ENCODE measurements around the gene IFI30. TPM values are rescaled to one million over a fixed set of nuclear protein-coding genes. Genes with fewer than 3 reads are reported as not detected.
A peak's percentile ranks its signal among the peaks of the same experiment; 100 is the strongest.

Gene IFI30
- total and polyA plus RNA-seq, 2 experiments from 2014 or later: 27.4 to 34.4 TPM

DNA sequence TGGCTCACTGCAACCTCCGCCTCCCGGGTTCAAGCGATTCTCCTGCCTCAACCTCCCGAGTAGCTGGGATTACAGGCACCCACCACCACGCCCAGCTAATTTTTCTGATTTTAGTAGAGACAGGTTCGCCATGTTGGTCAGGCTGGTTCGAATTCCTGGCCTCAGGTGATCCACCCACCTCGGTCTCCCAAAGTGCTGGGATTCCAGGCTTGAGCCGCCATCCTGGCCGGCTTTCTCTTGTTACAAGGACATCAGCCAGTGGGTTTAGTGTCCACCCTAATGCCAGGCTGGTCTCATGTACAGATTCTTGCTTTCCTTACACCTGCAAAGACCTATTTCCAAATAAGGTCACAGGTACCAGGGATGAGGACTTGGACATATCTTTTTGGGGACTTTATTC lies 13.8 kb upstream of the IFI30 start (continued):
- TF ChIP-seq, protein P1, sequence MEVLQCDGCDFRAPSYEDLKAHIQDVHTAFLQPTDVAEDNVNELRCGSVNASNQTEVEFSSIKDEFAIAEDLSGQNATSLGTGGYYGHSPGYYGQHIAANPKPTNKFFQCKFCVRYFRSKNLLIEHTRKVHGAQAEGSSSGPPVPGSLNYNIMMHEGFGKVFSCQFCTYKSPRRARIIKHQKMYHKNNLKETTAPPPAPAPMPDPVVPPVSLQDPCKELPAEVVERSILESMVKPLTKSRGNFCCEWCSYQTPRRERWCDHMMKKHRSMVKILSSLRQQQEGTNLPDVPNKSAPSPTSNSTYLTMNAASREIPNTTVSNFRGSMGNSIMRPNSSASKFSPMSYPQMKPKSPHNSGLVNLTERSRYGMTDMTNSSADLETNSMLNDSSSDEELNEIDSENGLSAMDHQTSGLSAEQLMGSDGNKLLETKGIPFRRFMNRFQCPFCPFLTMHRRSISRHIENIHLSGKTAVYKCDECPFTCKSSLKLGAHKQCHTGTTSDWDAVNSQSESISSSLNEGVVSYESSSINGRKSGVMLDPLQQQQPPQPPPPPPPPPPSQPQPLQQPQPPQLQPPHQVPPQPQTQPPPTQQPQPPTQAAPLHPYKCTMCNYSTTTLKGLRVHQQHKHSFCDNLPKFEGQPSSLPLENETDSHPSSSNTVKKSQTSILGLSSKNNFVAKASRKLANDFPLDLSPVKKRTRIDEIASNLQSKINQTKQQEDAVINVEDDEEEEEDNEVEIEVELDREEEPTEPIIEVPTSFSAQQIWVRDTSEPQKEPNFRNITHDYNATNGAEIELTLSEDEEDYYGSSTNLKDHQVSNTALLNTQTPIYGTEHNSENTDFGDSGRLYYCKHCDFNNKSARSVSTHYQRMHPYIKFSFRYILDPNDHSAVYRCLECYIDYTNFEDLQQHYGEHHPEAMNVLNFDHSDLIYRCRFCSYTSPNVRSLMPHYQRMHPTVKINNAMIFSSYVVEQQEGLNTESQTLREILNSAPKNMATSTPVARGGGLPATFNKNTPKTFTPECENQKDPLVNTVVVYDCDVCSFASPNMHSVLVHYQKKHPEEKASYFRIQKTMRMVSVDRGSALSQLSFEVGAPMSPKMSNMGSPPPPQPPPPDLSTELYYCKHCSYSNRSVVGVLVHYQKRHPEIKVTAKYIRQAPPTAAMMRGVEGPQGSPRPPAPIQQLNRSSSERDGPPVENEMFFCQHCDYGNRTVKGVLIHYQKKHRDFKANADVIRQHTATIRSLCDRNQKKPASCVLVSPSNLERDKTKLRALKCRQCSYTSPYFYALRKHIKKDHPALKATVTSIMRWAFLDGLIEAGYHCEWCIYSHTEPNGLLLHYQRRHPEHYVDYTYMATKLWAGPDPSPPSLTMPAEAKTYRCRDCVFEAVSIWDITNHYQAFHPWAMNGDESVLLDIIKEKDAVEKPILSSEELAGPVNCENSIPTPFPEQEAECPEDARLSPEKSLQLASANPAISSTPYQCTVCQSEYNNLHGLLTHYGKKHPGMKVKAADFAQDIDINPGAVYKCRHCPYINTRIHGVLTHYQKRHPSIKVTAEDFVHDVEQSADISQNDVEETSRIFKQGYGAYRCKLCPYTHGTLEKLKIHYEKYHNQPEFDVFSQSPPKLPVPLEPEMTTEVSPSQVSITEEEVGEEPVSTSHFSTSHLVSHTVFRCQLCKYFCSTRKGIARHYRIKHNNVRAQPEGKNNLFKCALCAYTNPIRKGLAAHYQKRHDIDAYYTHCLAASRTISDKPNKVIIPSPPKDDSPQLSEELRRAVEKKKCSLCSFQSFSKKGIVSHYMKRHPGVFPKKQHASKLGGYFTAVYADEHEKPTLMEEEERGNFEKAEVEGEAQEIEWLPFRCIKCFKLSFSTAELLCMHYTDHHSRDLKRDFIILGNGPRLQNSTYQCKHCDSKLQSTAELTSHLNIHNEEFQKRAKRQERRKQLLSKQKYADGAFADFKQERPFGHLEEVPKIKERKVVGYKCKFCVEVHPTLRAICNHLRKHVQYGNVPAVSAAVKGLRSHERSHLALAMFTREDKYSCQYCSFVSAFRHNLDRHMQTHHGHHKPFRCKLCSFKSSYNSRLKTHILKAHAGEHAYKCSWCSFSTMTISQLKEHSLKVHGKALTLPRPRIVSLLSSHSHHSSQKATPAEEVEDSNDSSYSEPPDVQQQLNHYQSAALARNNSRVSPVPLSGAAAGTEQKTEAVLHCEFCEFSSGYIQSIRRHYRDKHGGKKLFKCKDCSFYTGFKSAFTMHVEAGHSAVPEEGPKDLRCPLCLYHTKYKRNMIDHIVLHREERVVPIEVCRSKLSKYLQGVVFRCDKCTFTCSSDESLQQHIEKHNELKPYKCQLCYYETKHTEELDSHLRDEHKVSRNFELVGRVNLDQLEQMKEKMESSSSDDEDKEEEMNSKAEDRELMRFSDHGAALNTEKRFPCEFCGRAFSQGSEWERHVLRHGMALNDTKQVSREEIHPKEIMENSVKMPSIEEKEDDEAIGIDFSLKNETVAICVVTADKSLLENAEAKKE (CRISPR knock-in tag; IDR thresholded peaks at IDR 0.05): no peak
- TF ChIP-seq CREB1 (CRISPR knock-in tag; IDR thresholded peaks at IDR 0.05; ENCODE audit: low read depth): no peak

- DNase-seq (ENCODE audit: low spot score): no peak
- Histone ChIP-seq H3K27ac (ENCODE audit: low read depth) (no peak overlapping the region), H3K9me2 (ENCODE audit: insufficient read depth) (no peaks in the 10 kb centered on the region), H4K20me1 (replicated peaks; ENCODE audit: insufficient read depth) (no peaks in the 10 kb centered on the region; the same call in none of the 2 replicates), H3K4me3 (peak overlapping the region; percentile 42; the same call in 1 of the 2 replicates), H3K79me2 (replicated peaks; ENCODE audit: insufficient read depth) (no peaks in the 10 kb centered on the region), H3K36me3 (ENCODE audit: insufficient read depth) (peaks cover 1% of the 10 kb centered on the region; the same call in 1 of the 2 replicates), H3K4me2 (peak overlapping the region; percentile 57; the same call in 1 of the 2 replicates), H3K27me3 (ENCODE audit: insufficient read depth) (no peaks in the 10 kb centered on the region), H3F3A (replicated peaks; ENCODE audit: low read depth) (peaks cover 9% of the 10 kb centered on the region), H3K4me1 (ENCODE audit: insufficient read depth) (peaks cover 10% of the 10 kb centered on the region; the same call in 1 of the 2 replicates), H2AFZ (no peak overlapping the region)
- no peaks in the 10 kb centered on the region for H3K9me3 Mint-ChIP-seq
- no peak overlapping the region; the same call in 2 of the 3 replicates for H3K4me3 Mint-ChIP-seq
- H3K4me1 Mint-ChIP-seq: peaks cover 11% of the 10 kb centered on the region
- H3K27me3 Mint-ChIP-seq (ENCODE audit: insufficient read depth, low read depth, poor library complexity): peaks cover 11% of the 10 kb centered on the region
- ATAC-seq: no peak; the same call in 2 of the 3 replicates
- H3K36me3 Mint-ChIP-seq (ENCODE audit: low read depth): peaks cover 26% of the 10 kb centered on the region
- H3K27ac Mint-ChIP-seq: no peak overlapping the region
- TF ChIP-seq, protein P1 (CRISPR knock-in tag; IDR thresholded peaks at IDR 0.05): no peak
- TF ChIP-seq EZH2 (IDR thresholded peaks at IDR 0.05; ENCODE audit: low read depth, unreplicated experiment) (no peak), STAT1 (IDR thresholded peaks at IDR 0.05; ENCODE audit: unreplicated experiment) (no peak), NANOG (IDR thresholded peaks at IDR 0.05; ENCODE audit: borderline replicate concordance) (no peak)
Measured at GRCh38 chr19:18160493-18160970, 13.1 kb upstream of the IFI30 start.

Measured in GM23338 (cell line).